Naive thymus-derived CD8-positive, alpha-beta T cell (primary cell): ENCODE data around the gene FRY. TPM values are rescaled to one million over a fixed set of nuclear protein-coding genes. Genes with fewer than 3 reads are reported as not detected.

Experiments used
- ATAC-seq, 2 donors: fragments of 150-1000 bp; cut with Tn5 transposase in 1 of 2; sonication (Bioruptor Pico), chemical (Tn5 transposase) in 1 of 2; 1 replicate in 1 of 2; 2 replicates in 1 of 2; pipeline ENCODE4 v1.10.0; 2021; ENCODE audit warnings: mild to moderate bottlenecking in 2 of 2, moderate library complexity in 2 of 2
- POLR2A ChIA-PET: fragments of 350-600 bp; sonication (Branson Sonifier 250); formaldehyde crosslinking; loops from one replicate; lab custom pipeline; 2021; ENCODE audit warnings: antibody characterized with exemption; lab: Charles Lee
- DNase-seq, 10 donors: peaks; one replicate each; pipeline versions ENCODE4 v3.0.0 to v3.0.0-alpha.2; 2020 to 2022
- H3K27ac Mint-ChIP-seq, 10 donors: one replicate each; pipeline ENCODE4 v1.8.0; 2020 to 2022; ENCODE audit warnings: mild to moderate bottlenecking in 10 of 10, mixed read lengths in 10 of 10, moderate library complexity in 4 of 10, inconsistent platforms in 1 of 10
- H3K27me3 Mint-ChIP-seq, 5 donors: one replicate each; pipeline ENCODE4 v1.8.0; 2021 to 2022; ENCODE audit warnings: mixed read lengths in 5 of 5
- H3K36me3 Mint-ChIP-seq, 3 donors: one replicate each; pipeline ENCODE4 v1.8.0; 2020 to 2022; ENCODE audit warnings: mixed read lengths in 3 of 3, mild to moderate bottlenecking in 2 of 3, inconsistent platforms in 1 of 3
- H3K4me1 Mint-ChIP-seq, 4 donors: one replicate each; pipeline ENCODE4 v1.8.0; 2021 to 2022; ENCODE audit warnings: mixed read lengths in 4 of 4
- H3K4me3 Mint-ChIP-seq, 10 donors: one replicate each; pipeline ENCODE4 v1.8.0; 2020 to 2022; ENCODE audit warnings: mild to moderate bottlenecking in 10 of 10, mixed read lengths in 10 of 10, moderate library complexity in 6 of 10, inconsistent platforms in 1 of 10
- H3K9me3 Mint-ChIP-seq, 9 donors: one replicate each; pipeline ENCODE4 v1.8.0; 2020 to 2022; ENCODE audit warnings: mixed read lengths in 9 of 9, mild to moderate bottlenecking in 3 of 9, inconsistent platforms in 1 of 9, moderate library complexity in 1 of 9
- polyA plus RNA-seq, 3 donors: library from polyadenylated mRNA; unstranded; fragments of 300-500 nt; fragmentation: Illumina TruSeq; gene quantifications; one replicate each; pipeline ENCODE4 v1.2.3, GENCODE V29; 2021
- total RNA-seq, 8 experiments: library from RNA in 2 of 8; stranded (reverse) in 2 of 8; gene quantifications; one replicate each; pipeline ENCODE4 v1.2.3 and lab custom pipeline; 2021 to 2026

The FRY gene
- total and polyA plus RNA-seq, 5 experiments from 2014 or later: 0.08 to 1.4 (median 0.40) TPM

- POLR2A ChIA-PET: no interaction called here
- DNase-seq (no peak), ATAC-seq (no peak)
- Mint-ChIP-seq H3K4me3 (no peak overlapping the region), H3K27me3 (peaks cover 0 to 9% (median 0%) of the 10 kb centered on the region in 5 donors), H3K4me1 (peaks cover 0 to 3% (median 0%) of the 10 kb centered on the region in 4 donors), H3K27ac (no peak overlapping the region), H3K36me3 (no peaks in the 10 kb centered on the region), H3K9me3 (no peaks in the 10 kb centered on the region)
These were observed 144.4 kb downstream of the FRY start for GRCh38 chr13:32175943-32176342.

GRCh38 chr13:32176696-32177095 is 145.1 kb downstream of the FRY start:
- no peaks in the 10 kb centered on the region for H3K36me3 Mint-ChIP-seq
- POLR2A ChIA-PET: no interaction called here
- no peak overlapping the region for H3K4me3 Mint-ChIP-seq
- no peak overlapping the region for H3K27ac Mint-ChIP-seq
- H3K4me1 Mint-ChIP-seq: peaks cover 0 to 3% (median 0%) of the 10 kb centered on the region in 4 donors
- no peak for ATAC-seq
- no peak for DNase-seq
- H3K9me3 Mint-ChIP-seq: no peaks in the 10 kb centered on the region
- peaks cover 0 to 7% (median 0%) of the 10 kb centered on the region in 5 donors for H3K27me3 Mint-ChIP-seq

- Mint-ChIP-seq H3K4me1 (no peaks in the 10 kb centered on the region), H3K27me3 (no peaks in the 10 kb centered on the region), H3K4me3 (no peak overlapping the region), H3K9me3 (no peaks in the 10 kb centered on the region), H3K27ac (no peak overlapping the region), H3K36me3 (no peaks in the 10 kb centered on the region)
- ATAC-seq: no peak
- DNase-seq: no peak
- POLR2A ChIA-PET: no interaction called here
These were observed 147.2 kb downstream of the FRY start for GRCh38 chr13:32178763-32179162.

GRCh38 chr13:32179708-32180107 is 148.1 kb downstream of the FRY start:
- DNase-seq (no peak), ATAC-seq (no peak)
- POLR2A ChIA-PET: no interaction called here
- no peaks in the 10 kb centered on the region for H3K27me3 Mint-ChIP-seq
- H3K4me3 Mint-ChIP-seq: no peak overlapping the region
- H3K36me3 Mint-ChIP-seq: no peaks in the 10 kb centered on the region
- no peak overlapping the region for H3K27ac Mint-ChIP-seq
- H3K4me1 Mint-ChIP-seq: no peaks in the 10 kb centered on the region
- no peaks in the 10 kb centered on the region for H3K9me3 Mint-ChIP-seq

GRCh38 chr13:32187651-32188050 is 156.1 kb downstream of the FRY start:
- no peak overlapping the region for H3K27ac Mint-ChIP-seq
- POLR2A ChIA-PET: no interaction called here
- peaks cover 0 to 3% (median 0%) of the 10 kb centered on the region in 5 donors for H3K27me3 Mint-ChIP-seq
- H3K4me3 Mint-ChIP-seq: no peak overlapping the region
- no peaks in the 10 kb centered on the region for H3K4me1 Mint-ChIP-seq
- H3K36me3 Mint-ChIP-seq: no peaks in the 10 kb centered on the region
- H3K9me3 Mint-ChIP-seq: no peaks in the 10 kb centered on the region
- DNase-seq (no peak), ATAC-seq (no peak)

GRCh38 chr13:32191452-32191998 is 160.0 kb downstream of the FRY start:
- H3K27me3 Mint-ChIP-seq: peaks cover 0 to 2% (median 0%) of the 10 kb centered on the region in 5 donors
- H3K27ac Mint-ChIP-seq: no peak overlapping the region
- H3K4me3 Mint-ChIP-seq: no peak overlapping the region
- DNase-seq (no peak), ATAC-seq (no peak)
- no peaks in the 10 kb centered on the region for H3K4me1 Mint-ChIP-seq
- H3K9me3 Mint-ChIP-seq: no peaks in the 10 kb centered on the region
- no peaks in the 10 kb centered on the region for H3K36me3 Mint-ChIP-seq
- POLR2A ChIA-PET: no interaction called here

GRCh38 chr13:32195713-32196112 is 164.1 kb downstream of the FRY start:
- Mint-ChIP-seq H3K27me3 (no peaks in the 10 kb centered on the region), H3K36me3 (no peaks in the 10 kb centered on the region), H3K4me3 (no peak overlapping the region), H3K27ac (no peak overlapping the region), H3K4me1 (no peaks in the 10 kb centered on the region), H3K9me3 (no peaks in the 10 kb centered on the region)
- ATAC-seq: no peak
- POLR2A ChIA-PET: no interaction called here
- no peak for DNase-seq

GRCh38 chr13:32199168-32199567 is 167.6 kb downstream of the FRY start:
- ATAC-seq (no peak), DNase-seq (no peak)
- Mint-ChIP-seq H3K27ac (no peak overlapping the region), H3K4me3 (no peak overlapping the region), H3K9me3 (no peaks in the 10 kb centered on the region), H3K36me3 (no peaks in the 10 kb centered on the region), H3K4me1 (no peaks in the 10 kb centered on the region), H3K27me3 (peaks cover 0 to 4% (median 0%) of the 10 kb centered on the region in 5 donors)
- POLR2A ChIA-PET: no interaction called here

GRCh38 chr13:32200741-32201140 is 169.2 kb downstream of the FRY start:
- Mint-ChIP-seq H3K9me3 (no peaks in the 10 kb centered on the region), H3K27me3 (peaks cover 0 to 5% (median 1%) of the 10 kb centered on the region in 5 donors), H3K4me1 (no peaks in the 10 kb centered on the region), H3K27ac (no peak overlapping the region), H3K4me3 (no peak overlapping the region), H3K36me3 (no peaks in the 10 kb centered on the region)
- POLR2A ChIA-PET: no interaction called here
- ATAC-seq: no peak
- no peak for DNase-seq

GRCh38 chr13:32201809-32202208 is 170.2 kb downstream of the FRY start:
- DNase-seq: no peak
- no peaks in the 10 kb centered on the region for H3K4me1 Mint-ChIP-seq
- no peak for ATAC-seq
- POLR2A ChIA-PET: no interaction called here
- no peaks in the 10 kb centered on the region for H3K9me3 Mint-ChIP-seq
- H3K36me3 Mint-ChIP-seq: no peaks in the 10 kb centered on the region
- H3K27me3 Mint-ChIP-seq: peaks cover 0 to 6% (median 1%) of the 10 kb centered on the region in 5 donors
- no peak overlapping the region for H3K27ac Mint-ChIP-seq
- no peak overlapping the region for H3K4me3 Mint-ChIP-seq

GRCh38 chr13:32202268-32202667 is 170.7 kb downstream of the FRY start:
- Mint-ChIP-seq H3K36me3 (no peaks in the 10 kb centered on the region), H3K4me3 (no peak overlapping the region), H3K27ac (no peak overlapping the region), H3K4me1 (no peaks in the 10 kb centered on the region), H3K9me3 (no peaks in the 10 kb centered on the region), H3K27me3 (peaks cover 0 to 6% (median 1%) of the 10 kb centered on the region in 5 donors)
- POLR2A ChIA-PET: no interaction called here
- ATAC-seq (no peak), DNase-seq (no peak)

- no peak overlapping the region for H3K4me3 Mint-ChIP-seq
- no peak for DNase-seq
- no peaks in the 10 kb centered on the region for H3K9me3 Mint-ChIP-seq
- H3K4me1 Mint-ChIP-seq: no peaks in the 10 kb centered on the region
- ATAC-seq: no peak
- H3K27ac Mint-ChIP-seq: no peak overlapping the region
- POLR2A ChIA-PET: no interaction called here
- H3K27me3 Mint-ChIP-seq: peaks cover 0 to 6% (median 1%) of the 10 kb centered on the region in 5 donors
- H3K36me3 Mint-ChIP-seq: no peaks in the 10 kb centered on the region
These were observed 171.6 kb downstream of the FRY start for GRCh38 chr13:32203221-32203620.

- Mint-ChIP-seq H3K4me3 (no peak overlapping the region), H3K36me3 (no peaks in the 10 kb centered on the region), H3K27ac (no peak overlapping the region), H3K4me1 (no peaks in the 10 kb centered on the region), H3K27me3 (peaks cover 0 to 6% (median 1%) of the 10 kb centered on the region in 5 donors), H3K9me3 (no peaks in the 10 kb centered on the region)
- POLR2A ChIA-PET: no interaction called here
- DNase-seq (no peak), ATAC-seq (no peak)
These were observed 172.2 kb downstream of the FRY start for GRCh38 chr13:32203736-32204135.

- H3K36me3 Mint-ChIP-seq: no peaks in the 10 kb centered on the region
- POLR2A ChIA-PET: no interaction called here
- DNase-seq (no peak), ATAC-seq (no peak)
- no peak overlapping the region for H3K4me3 Mint-ChIP-seq
- no peaks in the 10 kb centered on the region for H3K9me3 Mint-ChIP-seq
- H3K27ac Mint-ChIP-seq: no peak overlapping the region
- peaks cover 0 to 6% (median 1%) of the 10 kb centered on the region in 5 donors for H3K27me3 Mint-ChIP-seq
- no peaks in the 10 kb centered on the region for H3K4me1 Mint-ChIP-seq
These were observed 174.0 kb downstream of the FRY start for GRCh38 chr13:32205431-32206096.
